HepG2 (cell line): ENCODE measurements around the gene KRTAP3-2. TPM values are rescaled to one million over a fixed set of nuclear protein-coding genes. Genes with fewer than 3 reads are reported as not detected.

Experiments
- CCAR2 ChIP-seq: fragments of 200-400 bp; formaldehyde crosslinking; optimal IDR thresholded peaks from 2 replicates; pipeline ENCODE3; 2018; ENCODE audit warnings: low read depth, mild to moderate bottlenecking, low read length, moderate library complexity
- DMAP1 ChIP-seq: IDR thresholded peaks from 2 replicates; pipeline ENCODE4 v1.6.1; 2016
- FOSL2 ChIP-seq: sonication (generic); formaldehyde crosslinking; IDR thresholded peaks from 2 replicates; pipeline ENCODE4 v1.4.0; 2020; ENCODE audit warnings: missing genetic modification reagents
- HMG20A ChIP-seq: IDR thresholded peaks from 2 replicates; pipeline ENCODE4 v1.6.1; 2016; ENCODE audit warnings: borderline replicate concordance
- KLF16 ChIP-seq, 2 experiments: sonication (generic) in 1 of 2; formaldehyde crosslinking in 1 of 2; IDR thresholded peaks; 2 replicates each; pipeline versions ENCODE4 v1.6.1 to v1.8.0; 2016 to 2023; ENCODE audit warnings: missing genetic modification reagents in 2 of 2, missing compliant biosample characterization in 1 of 2
- MYC ChIP-seq: sonication (generic); formaldehyde crosslinking; IDR thresholded peaks from 2 replicates; pipeline ENCODE4 v1.9.0; 2021; ENCODE audit warnings: missing genetic modification reagents, borderline replicate concordance
- NFYC ChIP-seq: IDR thresholded peaks from 2 replicates; pipeline ENCODE4 v1.6.1; 2016; ENCODE audit warnings: missing genetic modification reagents, missing compliant biosample characterization
- PRPF4 ChIP-seq: fragments of 200-400 bp; formaldehyde crosslinking; IDR thresholded peaks from 2 replicates; pipeline ENCODE4 v1.6.1; 2016; ENCODE audit warnings: low read length, low read depth; ENCODE audit not compliant: poor library complexity, severe bottlenecking
- RARA ChIP-seq: IDR thresholded peaks from 2 replicates; pipeline ENCODE4 v1.6.1; 2016; ENCODE audit warnings: missing genetic modification reagents, missing compliant biosample characterization
- SIN3B ChIP-seq: fragments of 150-350 bp; IDR thresholded peaks from 2 replicates; pipeline ENCODE4 v1.6.1; 2014; ENCODE audit warnings: low read length
- TBP ChIP-seq: sonication (generic); formaldehyde crosslinking; IDR thresholded peaks from 2 replicates; pipeline ENCODE4 v1.5.0; 2020; ENCODE audit warnings: missing genetic modification reagents
- ZFP82 ChIP-seq: sonication (generic); formaldehyde crosslinking; IDR thresholded peaks from 2 replicates; pipeline ENCODE4 v1.5.1; 2020; ENCODE audit warnings: mild to moderate bottlenecking, missing genetic modification reagents, borderline replicate concordance
- ZNF574 ChIP-seq: sonication (generic); formaldehyde crosslinking; IDR thresholded peaks from 2 replicates; pipeline ENCODE4 v1.4.0; 2020; ENCODE audit warnings: missing genetic modification reagents
- ZNF619 ChIP-seq: sonication (generic); formaldehyde crosslinking; IDR thresholded peaks from 2 replicates; pipeline ENCODE4 v1.4.0; 2020; ENCODE audit warnings: mild to moderate bottlenecking, missing genetic modification reagents
- ZNF746 ChIP-seq: sonication (generic); formaldehyde crosslinking; IDR thresholded peaks from 2 replicates; pipeline ENCODE4 v1.8.0; 2022; ENCODE audit warnings: mild to moderate bottlenecking, missing genetic modification reagents
- polyA plus RNA-seq, 8 experiments: library from polyadenylated mRNA; depleted of rRNA in 3 of 8; stranded (reverse) in 7 of 8; unstranded in 1 of 8; fragments of >200 nt; fragmentation: Illumina TruSeq in 4 of 8; extraction: Trizol in 4 of 8; gene quantifications; 2 replicates each; pipeline versions ENCODE4 v1.2.1 to v1.2.3, GENCODE V29; 2011 to 2016; ENCODE audit warnings: low read depth in 4 of 8, missing spikeins in 1 of 8, mixed read lengths in 1 of 8; ENCODE audit not compliant: insufficient read depth in 1 of 8
- total RNA-seq, 5 experiments: library from RNA; depleted of rRNA; stranded (reverse); fragments of >200 nt; fragmentation: Illumina TruSeq; extraction: Trizol; gene quantifications; 2 replicates each; pipeline ENCODE4 v1.2.3, GENCODE V29; 2016; ENCODE audit warnings: low read depth in 1 of 5
- TF ChIP-seq, protein P1 (sequence below): sonication (generic); formaldehyde crosslinking; IDR thresholded peaks from 2 replicates; pipeline ENCODE4 v1.4.0; 2020; ENCODE audit warnings: missing genetic modification reagents, borderline replicate concordance
- TF ChIP-seq, protein P2 (sequence below), 2 experiments: fragments of 450-650 bp in 1 of 2; sonication (generic) in 1 of 2; formaldehyde crosslinking; IDR thresholded peaks; 2 replicates each; pipeline versions ENCODE4 v1.5.0 to v1.8.0; 2020 to 2022; ENCODE audit warnings: mild to moderate bottlenecking in 1 of 2, missing genetic modification reagents in 1 of 2
- TF ChIP-seq, protein P3 (sequence below): sonication (generic); formaldehyde crosslinking; IDR thresholded peaks from 2 replicates; pipeline ENCODE4 v1.8.0; 2022; ENCODE audit warnings: missing genetic modification reagents, low read depth, mild to moderate bottlenecking, borderline replicate concordance
- TF ChIP-seq, protein P4 (sequence below): sonication (generic); formaldehyde crosslinking; IDR thresholded peaks from 2 replicates; pipeline ENCODE4 v1.8.0; 2022; ENCODE audit warnings: missing genetic modification reagents, mild to moderate bottlenecking, moderate library complexity, borderline replicate concordance

Gene KRTAP3-2
- total and polyA plus RNA-seq, 2 of the 13 experiments (the other 11 are each of a cell fraction or from before 2014, with no cell fraction given): not detected

- TF ChIP-seq CCAR2: no peak
- no peak for TF ChIP-seq TBP (CRISPR knock-in tag)
- TF ChIP-seq ZFP82 (CRISPR knock-in tag): no peak
- TF ChIP-seq, protein P1, sequence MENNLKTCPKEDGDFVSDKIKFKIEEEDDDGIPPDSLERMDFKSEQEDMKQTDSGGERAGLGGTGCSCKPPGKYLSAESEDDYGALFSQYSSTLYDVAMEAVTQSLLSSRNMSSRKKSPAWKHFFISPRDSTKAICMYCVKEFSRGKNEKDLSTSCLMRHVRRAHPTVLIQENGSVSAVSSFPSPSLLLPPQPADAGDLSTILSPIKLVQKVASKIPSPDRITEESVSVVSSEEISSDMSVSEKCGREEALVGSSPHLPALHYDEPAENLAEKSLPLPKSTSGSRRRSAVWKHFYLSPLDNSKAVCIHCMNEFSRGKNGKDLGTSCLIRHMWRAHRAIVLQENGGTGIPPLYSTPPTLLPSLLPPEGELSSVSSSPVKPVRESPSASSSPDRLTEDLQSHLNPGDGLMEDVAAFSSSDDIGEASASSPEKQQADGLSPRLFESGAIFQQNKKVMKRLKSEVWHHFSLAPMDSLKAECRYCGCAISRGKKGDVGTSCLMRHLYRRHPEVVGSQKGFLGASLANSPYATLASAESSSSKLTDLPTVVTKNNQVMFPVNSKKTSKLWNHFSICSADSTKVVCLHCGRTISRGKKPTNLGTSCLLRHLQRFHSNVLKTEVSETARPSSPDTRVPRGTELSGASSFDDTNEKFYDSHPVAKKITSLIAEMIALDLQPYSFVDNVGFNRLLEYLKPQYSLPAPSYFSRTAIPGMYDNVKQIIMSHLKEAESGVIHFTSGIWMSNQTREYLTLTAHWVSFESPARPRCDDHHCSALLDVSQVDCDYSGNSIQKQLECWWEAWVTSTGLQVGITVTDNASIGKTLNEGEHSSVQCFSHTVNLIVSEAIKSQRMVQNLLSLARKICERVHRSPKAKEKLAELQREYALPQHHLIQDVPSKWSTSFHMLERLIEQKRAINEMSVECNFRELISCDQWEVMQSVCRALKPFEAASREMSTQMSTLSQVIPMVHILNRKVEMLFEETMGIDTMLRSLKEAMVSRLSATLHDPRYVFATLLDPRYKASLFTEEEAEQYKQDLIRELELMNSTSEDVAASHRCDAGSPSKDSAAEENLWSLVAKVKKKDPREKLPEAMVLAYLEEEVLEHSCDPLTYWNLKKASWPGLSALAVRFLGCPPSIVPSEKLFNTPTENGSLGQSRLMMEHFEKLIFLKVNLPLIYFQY: no peak; the same call in 1 of the 2 replicates
- no peak for TF ChIP-seq ZNF746 (CRISPR knock-in tag)
- no peak for TF ChIP-seq PRPF4
- TF ChIP-seq HMG20A (CRISPR knock-in tag): peak; percentile 89; the same call in 1 of the 2 replicates
- no peak for TF ChIP-seq ZNF619 (CRISPR knock-in tag)
- TF ChIP-seq DMAP1 (CRISPR knock-in tag): 0 out of 2 replicates have a peak, but pooled peaks have one; percentile 41
- peak; percentile 90 for TF ChIP-seq RARA (CRISPR knock-in tag)
- TF ChIP-seq SIN3B: no peak
- no peak for TF ChIP-seq NFYC (CRISPR knock-in tag)
- TF ChIP-seq ZNF574 (CRISPR knock-in tag): no peak
- TF ChIP-seq, protein P2, sequence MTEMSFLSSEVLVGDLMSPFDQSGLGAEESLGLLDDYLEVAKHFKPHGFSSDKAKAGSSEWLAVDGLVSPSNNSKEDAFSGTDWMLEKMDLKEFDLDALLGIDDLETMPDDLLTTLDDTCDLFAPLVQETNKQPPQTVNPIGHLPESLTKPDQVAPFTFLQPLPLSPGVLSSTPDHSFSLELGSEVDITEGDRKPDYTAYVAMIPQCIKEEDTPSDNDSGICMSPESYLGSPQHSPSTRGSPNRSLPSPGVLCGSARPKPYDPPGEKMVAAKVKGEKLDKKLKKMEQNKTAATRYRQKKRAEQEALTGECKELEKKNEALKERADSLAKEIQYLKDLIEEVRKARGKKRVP (CRISPR knock-in tag; IDR thresholded peaks at IDR 0.05): no peak
- TF ChIP-seq, protein P3, sequence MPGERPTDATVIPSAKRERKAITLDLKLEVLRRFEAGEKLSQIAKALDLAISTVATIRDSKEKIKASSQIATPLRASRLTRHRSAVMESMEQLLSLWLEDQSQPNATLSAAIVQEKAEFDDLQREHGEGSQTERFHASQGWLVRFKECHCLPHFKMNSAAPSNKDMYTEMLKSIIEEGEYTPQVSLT (CRISPR knock-in tag): no peak
- TF ChIP-seq MYC (CRISPR knock-in tag): no peak
- TF ChIP-seq FOSL2 (CRISPR knock-in tag): peak; percentile 85
- TF ChIP-seq, protein P4, sequence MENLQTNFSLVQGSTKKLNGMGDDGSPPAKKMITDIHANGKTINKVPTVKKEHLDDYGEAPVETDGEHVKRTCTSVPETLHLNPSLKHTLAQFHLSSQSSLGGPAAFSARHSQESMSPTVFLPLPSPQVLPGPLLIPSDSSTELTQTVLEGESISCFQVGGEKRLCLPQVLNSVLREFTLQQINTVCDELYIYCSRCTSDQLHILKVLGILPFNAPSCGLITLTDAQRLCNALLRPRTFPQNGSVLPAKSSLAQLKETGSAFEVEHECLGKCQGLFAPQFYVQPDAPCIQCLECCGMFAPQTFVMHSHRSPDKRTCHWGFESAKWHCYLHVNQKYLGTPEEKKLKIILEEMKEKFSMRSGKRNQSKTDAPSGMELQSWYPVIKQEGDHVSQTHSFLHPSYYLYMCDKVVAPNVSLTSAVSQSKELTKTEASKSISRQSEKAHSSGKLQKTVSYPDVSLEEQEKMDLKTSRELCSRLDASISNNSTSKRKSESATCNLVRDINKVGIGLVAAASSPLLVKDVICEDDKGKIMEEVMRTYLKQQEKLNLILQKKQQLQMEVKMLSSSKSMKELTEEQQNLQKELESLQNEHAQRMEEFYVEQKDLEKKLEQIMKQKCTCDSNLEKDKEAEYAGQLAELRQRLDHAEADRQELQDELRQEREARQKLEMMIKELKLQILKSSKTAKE (CRISPR knock-in tag): peak; percentile 49; the same call in 1 of the 2 replicates
- no peak for TF ChIP-seq KLF16 (CRISPR knock-in tag; IDR thresholded peaks at IDR 0.05)
Measured at GRCh38 chr17:40958086-40958953, 41.4 kb downstream of the KRTAP3-2 start (continued).
